ENCODE results near the gene NR1D1. TPM values are rescaled to one million over a fixed set of nuclear protein-coding genes. Genes with fewer than 3 reads are reported as not detected.

The NR1D1 gene
- total and polyA plus RNA-seq, 2 of the 13 experiments (the other 11 are each of a cell fraction or from before 2014, with no cell fraction given), result 2.1 to 2.7 TPM

DNA sequence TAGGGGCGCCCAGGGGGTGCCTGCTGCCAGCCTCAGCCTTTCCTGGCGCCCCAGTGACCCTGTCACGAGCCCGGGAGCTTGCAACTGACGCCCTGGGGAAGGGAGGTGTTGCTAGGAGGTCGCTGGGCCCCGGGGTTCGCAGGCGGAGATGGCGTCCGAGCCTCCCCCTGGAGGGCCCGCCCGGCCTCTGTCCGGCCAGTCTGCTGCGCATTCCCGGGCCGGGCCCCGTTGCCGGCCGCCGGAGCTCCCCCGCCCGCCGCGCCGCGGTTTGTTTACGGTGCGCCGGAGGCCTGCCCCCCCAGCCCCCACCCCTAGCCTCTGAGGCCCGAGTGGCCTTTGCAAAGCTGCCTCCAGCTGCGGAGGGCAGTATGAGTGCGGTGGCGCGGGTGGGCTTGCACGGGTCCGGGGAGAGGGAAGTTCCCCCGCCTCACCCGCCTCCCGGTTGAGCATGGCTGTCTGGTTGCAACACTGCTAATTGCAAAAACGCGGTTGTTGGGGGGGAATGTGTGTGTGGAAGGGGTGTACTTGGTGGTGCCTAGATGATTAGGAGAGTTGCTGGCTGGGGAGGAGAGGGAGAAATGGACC is 37.1 kb downstream of the NR1D1 start (continued):
- TF ChIP-seq, protein P1, sequence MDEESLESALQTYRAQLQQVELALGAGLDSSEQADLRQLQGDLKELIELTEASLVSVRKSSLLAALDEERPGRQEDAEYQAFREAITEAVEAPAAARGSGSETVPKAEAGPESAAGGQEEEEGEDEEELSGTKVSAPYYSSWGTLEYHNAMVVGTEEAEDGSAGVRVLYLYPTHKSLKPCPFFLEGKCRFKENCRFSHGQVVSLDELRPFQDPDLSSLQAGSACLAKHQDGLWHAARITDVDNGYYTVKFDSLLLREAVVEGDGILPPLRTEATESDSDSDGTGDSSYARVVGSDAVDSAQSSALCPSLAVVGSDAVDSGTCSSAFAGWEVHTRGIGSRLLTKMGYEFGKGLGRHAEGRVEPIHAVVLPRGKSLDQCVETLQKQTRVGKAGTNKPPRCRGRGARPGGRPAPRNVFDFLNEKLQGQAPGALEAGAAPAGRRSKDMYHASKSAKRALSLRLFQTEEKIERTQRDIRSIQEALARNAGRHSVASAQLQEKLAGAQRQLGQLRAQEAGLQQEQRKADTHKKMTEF (CRISPR knock-in tag; IDR thresholded peaks at IDR 0.05), result peak; percentile 47; the same call in 1 of the 2 replicates
- TF ChIP-seq ZNF547 (CRISPR knock-in tag; IDR thresholded peaks at IDR 0.05), result peak; percentile 80
- TF ChIP-seq, protein P2, sequence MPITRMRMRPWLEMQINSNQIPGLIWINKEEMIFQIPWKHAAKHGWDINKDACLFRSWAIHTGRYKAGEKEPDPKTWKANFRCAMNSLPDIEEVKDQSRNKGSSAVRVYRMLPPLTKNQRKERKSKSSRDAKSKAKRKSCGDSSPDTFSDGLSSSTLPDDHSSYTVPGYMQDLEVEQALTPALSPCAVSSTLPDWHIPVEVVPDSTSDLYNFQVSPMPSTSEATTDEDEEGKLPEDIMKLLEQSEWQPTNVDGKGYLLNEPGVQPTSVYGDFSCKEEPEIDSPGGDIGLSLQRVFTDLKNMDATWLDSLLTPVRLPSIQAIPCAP (CRISPR knock-in tag; IDR thresholded peaks at IDR 0.05; ENCODE audit: low read depth), result no peak
- TF ChIP-seq ZSCAN25 (CRISPR knock-in tag; IDR thresholded peaks at IDR 0.05), result no peak
- no peak for TF ChIP-seq ZBTB8A (CRISPR knock-in tag; IDR thresholded peaks at IDR 0.05; ENCODE audit: borderline replicate concordance, low read depth)
- TF ChIP-seq, protein P3, sequence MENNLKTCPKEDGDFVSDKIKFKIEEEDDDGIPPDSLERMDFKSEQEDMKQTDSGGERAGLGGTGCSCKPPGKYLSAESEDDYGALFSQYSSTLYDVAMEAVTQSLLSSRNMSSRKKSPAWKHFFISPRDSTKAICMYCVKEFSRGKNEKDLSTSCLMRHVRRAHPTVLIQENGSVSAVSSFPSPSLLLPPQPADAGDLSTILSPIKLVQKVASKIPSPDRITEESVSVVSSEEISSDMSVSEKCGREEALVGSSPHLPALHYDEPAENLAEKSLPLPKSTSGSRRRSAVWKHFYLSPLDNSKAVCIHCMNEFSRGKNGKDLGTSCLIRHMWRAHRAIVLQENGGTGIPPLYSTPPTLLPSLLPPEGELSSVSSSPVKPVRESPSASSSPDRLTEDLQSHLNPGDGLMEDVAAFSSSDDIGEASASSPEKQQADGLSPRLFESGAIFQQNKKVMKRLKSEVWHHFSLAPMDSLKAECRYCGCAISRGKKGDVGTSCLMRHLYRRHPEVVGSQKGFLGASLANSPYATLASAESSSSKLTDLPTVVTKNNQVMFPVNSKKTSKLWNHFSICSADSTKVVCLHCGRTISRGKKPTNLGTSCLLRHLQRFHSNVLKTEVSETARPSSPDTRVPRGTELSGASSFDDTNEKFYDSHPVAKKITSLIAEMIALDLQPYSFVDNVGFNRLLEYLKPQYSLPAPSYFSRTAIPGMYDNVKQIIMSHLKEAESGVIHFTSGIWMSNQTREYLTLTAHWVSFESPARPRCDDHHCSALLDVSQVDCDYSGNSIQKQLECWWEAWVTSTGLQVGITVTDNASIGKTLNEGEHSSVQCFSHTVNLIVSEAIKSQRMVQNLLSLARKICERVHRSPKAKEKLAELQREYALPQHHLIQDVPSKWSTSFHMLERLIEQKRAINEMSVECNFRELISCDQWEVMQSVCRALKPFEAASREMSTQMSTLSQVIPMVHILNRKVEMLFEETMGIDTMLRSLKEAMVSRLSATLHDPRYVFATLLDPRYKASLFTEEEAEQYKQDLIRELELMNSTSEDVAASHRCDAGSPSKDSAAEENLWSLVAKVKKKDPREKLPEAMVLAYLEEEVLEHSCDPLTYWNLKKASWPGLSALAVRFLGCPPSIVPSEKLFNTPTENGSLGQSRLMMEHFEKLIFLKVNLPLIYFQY (CRISPR knock-in tag; IDR thresholded peaks at IDR 0.05; ENCODE audit: borderline replicate concordance), result no peak
- TF ChIP-seq NFATC3 (CRISPR knock-in tag; IDR thresholded peaks at IDR 0.05), result no peak
- 0 out of 2 replicates have a peak, but pooled peaks have one; percentile 71 for TF ChIP-seq AHR (CRISPR knock-in tag; IDR thresholded peaks at IDR 0.05)
- TF ChIP-seq HDAC2 (CRISPR knock-in tag; IDR thresholded peaks at IDR 0.05), result no peak
- TF ChIP-seq, protein P4, sequence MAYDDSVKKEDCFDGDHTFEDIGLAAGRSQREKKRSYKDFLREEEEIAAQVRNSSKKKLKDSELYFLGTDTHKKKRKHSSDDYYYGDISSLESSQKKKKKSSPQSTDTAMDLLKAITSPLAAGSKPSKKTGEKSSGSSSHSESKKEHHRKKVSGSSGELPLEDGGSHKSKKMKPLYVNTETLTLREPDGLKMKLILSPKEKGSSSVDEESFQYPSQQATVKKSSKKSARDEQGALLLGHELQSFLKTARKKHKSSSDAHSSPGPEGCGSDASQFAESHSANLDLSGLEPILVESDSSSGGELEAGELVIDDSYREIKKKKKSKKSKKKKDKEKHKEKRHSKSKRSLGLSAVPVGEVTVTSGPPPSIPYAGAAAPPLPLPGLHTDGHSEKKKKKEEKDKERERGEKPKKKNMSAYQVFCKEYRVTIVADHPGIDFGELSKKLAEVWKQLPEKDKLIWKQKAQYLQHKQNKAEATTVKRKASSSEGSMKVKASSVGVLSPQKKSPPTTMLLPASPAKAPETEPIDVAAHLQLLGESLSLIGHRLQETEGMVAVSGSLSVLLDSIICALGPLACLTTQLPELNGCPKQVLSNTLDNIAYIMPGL (CRISPR knock-in tag; IDR thresholded peaks at IDR 0.05; ENCODE audit: borderline replicate concordance in 1 of 2, low read depth in 1 of 2), result peak; percentile 51 to 65; a peak in 3 of 4 replicates
- 0 out of 2 replicates have a peak, but pooled peaks have one; percentile 79 for TF ChIP-seq ZNF333 (CRISPR knock-in tag; IDR thresholded peaks at IDR 0.05; ENCODE audit: borderline replicate concordance)
- peak; percentile 74; the same call in 1 of the 2 replicates for TF ChIP-seq SIN3A (IDR thresholded peaks at IDR 0.05; ENCODE audit: borderline replicate concordance, low read depth, low read length)
- TF ChIP-seq XRCC5 (optimal IDR thresholded peaks at IDR 0.05; ENCODE audit: low read length), result peak; percentile 7
- peak; percentile 48; the same call in 1 of the 2 replicates for TF ChIP-seq MTF2 (CRISPR knock-in tag; IDR thresholded peaks at IDR 0.05; ENCODE audit: borderline replicate concordance)
- TF ChIP-seq, protein P5, sequence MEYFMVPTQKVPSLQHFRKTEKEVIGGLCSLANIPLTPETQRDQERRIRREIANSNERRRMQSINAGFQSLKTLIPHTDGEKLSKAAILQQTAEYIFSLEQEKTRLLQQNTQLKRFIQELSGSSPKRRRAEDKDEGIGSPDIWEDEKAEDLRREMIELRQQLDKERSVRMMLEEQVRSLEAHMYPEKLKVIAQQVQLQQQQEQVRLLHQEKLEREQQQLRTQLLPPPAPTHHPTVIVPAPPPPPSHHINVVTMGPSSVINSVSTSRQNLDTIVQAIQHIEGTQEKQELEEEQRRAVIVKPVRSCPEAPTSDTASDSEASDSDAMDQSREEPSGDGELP (IDR thresholded peaks at IDR 0.05; ENCODE audit: borderline replicate concordance, low read depth), result peak; percentile 8; the same call in 1 of the 2 replicates
- TF ChIP-seq PRPF4 (IDR thresholded peaks at IDR 0.05; ENCODE audit: low read depth, low read length, poor library complexity, severe bottlenecking), result no peak
- TF ChIP-seq ZMAT3 (CRISPR knock-in tag; conservative IDR thresholded peaks at IDR 0.05), result peak; percentile 64; the same call in 1 of the 2 replicates
- TF ChIP-seq, protein P6, sequence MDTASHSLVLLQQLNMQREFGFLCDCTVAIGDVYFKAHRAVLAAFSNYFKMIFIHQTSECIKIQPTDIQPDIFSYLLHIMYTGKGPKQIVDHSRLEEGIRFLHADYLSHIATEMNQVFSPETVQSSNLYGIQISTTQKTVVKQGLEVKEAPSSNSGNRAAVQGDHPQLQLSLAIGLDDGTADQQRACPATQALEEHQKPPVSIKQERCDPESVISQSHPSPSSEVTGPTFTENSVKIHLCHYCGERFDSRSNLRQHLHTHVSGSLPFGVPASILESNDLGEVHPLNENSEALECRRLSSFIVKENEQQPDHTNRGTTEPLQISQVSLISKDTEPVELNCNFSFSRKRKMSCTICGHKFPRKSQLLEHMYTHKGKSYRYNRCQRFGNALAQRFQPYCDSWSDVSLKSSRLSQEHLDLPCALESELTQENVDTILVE (CRISPR knock-in tag; IDR thresholded peaks at IDR 0.05), result peak; percentile 62
